A673 (cell line): ENCODE data around the gene SUPT3H.

Experiments
- EZH2 ChIP-seq: fragments of 200-600 bp; sonication (generic); IDR thresholded peaks from 2 replicates; pipeline ENCODE4 v1.6.1; 2017; ENCODE audit warnings: borderline replicate concordance, low read depth, mild to moderate bottlenecking, mixed read lengths, antibody characterized with exemption, low read length; ENCODE audit not compliant: poor library complexity, severe bottlenecking
- TF ChIP-seq, protein P1 (sequence below): fragments of 300-800, 200-600 bp; sonication (generic); conservative IDR thresholded peaks from 2 replicates; pipeline ENCODE4 v1.5.1; 2017; ENCODE audit warnings: low read depth, mild to moderate bottlenecking, antibody characterized with exemption, low read length, moderate library complexity, mixed read lengths

DNA sequence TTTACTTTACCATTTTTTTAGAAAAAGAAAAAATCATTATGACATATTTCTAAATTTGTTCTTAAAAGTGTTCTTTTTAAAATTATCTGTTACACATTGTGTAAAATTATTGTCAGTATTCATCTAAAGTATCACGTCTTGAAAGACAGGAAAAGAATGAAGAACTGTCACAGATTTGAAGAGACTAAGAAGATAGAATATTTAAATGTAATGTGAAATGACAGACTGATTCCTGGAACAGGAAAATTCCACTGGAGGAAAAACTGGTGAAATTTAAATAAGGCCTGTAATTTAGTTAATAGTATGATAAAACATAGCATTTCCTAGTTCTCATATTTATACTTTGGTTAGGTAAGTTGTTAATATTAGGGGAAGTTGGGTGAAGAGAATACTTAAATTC is 102.4 kb downstream of the SUPT3H start:
- TF ChIP-seq EZH2: no peak
- TF ChIP-seq, protein P1, sequence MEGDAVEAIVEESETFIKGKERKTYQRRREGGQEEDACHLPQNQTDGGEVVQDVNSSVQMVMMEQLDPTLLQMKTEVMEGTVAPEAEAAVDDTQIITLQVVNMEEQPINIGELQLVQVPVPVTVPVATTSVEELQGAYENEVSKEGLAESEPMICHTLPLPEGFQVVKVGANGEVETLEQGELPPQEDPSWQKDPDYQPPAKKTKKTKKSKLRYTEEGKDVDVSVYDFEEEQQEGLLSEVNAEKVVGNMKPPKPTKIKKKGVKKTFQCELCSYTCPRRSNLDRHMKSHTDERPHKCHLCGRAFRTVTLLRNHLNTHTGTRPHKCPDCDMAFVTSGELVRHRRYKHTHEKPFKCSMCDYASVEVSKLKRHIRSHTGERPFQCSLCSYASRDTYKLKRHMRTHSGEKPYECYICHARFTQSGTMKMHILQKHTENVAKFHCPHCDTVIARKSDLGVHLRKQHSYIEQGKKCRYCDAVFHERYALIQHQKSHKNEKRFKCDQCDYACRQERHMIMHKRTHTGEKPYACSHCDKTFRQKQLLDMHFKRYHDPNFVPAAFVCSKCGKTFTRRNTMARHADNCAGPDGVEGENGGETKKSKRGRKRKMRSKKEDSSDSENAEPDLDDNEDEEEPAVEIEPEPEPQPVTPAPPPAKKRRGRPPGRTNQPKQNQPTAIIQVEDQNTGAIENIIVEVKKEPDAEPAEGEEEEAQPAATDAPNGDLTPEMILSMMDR: no peak
